ENCODE data around the gene PDZRN3. TPM values are rescaled to one million over a fixed set of nuclear protein-coding genes. Genes with fewer than 3 reads are reported as not detected.

Gene PDZRN3
- total RNA-seq, 1 donor from 2014 or later, result 3.4 TPM

GRCh38 chr3:73459711-73460110 is 165.0 kb downstream of the PDZRN3 start:
- no peak for DNase-seq (ENCODE audit: low spot score)
- no peaks in the 10 kb centered on the region for H3K4me1 ChIP-seq
- no peaks in the 10 kb centered on the region for H3K79me2 ChIP-seq (ENCODE audit: low read depth)

GRCh38 chr3:73453666-73454065 is 171.1 kb downstream of the PDZRN3 start:
- no peaks in the 10 kb centered on the region for H3K79me2 ChIP-seq (ENCODE audit: low read depth)
- H3K4me1 Mint-ChIP-seq, result peaks cover 3% of the 10 kb centered on the region

More at GRCh38 chr3:73459711-73460110, 165.0 kb downstream of the PDZRN3 start:
- H3K9me3 Mint-ChIP-seq, result no peaks in the 10 kb centered on the region
- peaks cover 3% of the 10 kb centered on the region for H3K36me3 Mint-ChIP-seq
- Histone ChIP-seq H4K20me1 (ENCODE audit: low read depth) (no peaks in the 10 kb centered on the region), H3K9me3 (ENCODE audit: low read depth) (no peaks in the 10 kb centered on the region), H3K27me3 (no peaks in the 10 kb centered on the region), H2AFZ (replicated peaks) (no peak overlapping the region), H3K9ac (no peak overlapping the region), H3K4me2 (no peak overlapping the region), H3K27ac (no peak overlapping the region), H3K4me3 (no peak overlapping the region), H3F3A (ENCODE audit: low read depth) (no peaks in the 10 kb centered on the region), H3K36me3 (no peaks in the 10 kb centered on the region)
- H3K27ac Mint-ChIP-seq, result no peak overlapping the region
- TF ChIP-seq CTCF (IDR thresholded peaks at IDR 0.05) (no peak), EZH2phosphoT487 (IDR thresholded peaks at IDR 0.05) (no peak), EZH2 (IDR thresholded peaks at IDR 0.05) (no peak)
- no peaks in the 10 kb centered on the region for H3K27me3 Mint-ChIP-seq (ENCODE audit: insufficient read depth, low read depth)
- no peak overlapping the region for H3K4me3 Mint-ChIP-seq
- H3K4me1 Mint-ChIP-seq, result no peaks in the 10 kb centered on the region

GRCh38 chr3:73452729-73453128 is 172.0 kb downstream of the PDZRN3 start:
- no peaks in the 10 kb centered on the region for H3K79me2 ChIP-seq (ENCODE audit: low read depth)
- H3K4me3 ChIP-seq, result no peak overlapping the region
- no peak overlapping the region for H3K4me3 Mint-ChIP-seq
- H3K27me3 ChIP-seq, result no peaks in the 10 kb centered on the region
- H3K36me3 Mint-ChIP-seq, result no peaks in the 10 kb centered on the region
- no peaks in the 10 kb centered on the region for H3K4me1 ChIP-seq
- H3K9me3 ChIP-seq (ENCODE audit: low read depth), result no peaks in the 10 kb centered on the region
- H3K4me2 ChIP-seq, result no peak overlapping the region
- no peaks in the 10 kb centered on the region for H3K36me3 ChIP-seq
- no peaks in the 10 kb centered on the region for H3F3A ChIP-seq (ENCODE audit: low read depth)
- no peaks in the 10 kb centered on the region for H3K9me3 Mint-ChIP-seq
- no peak for DNase-seq (ENCODE audit: low spot score)
- no peak overlapping the region for H3K9ac ChIP-seq
- no peak overlapping the region for H3K27ac Mint-ChIP-seq
- H3K27ac ChIP-seq, result no peak overlapping the region
- H3K27me3 Mint-ChIP-seq (ENCODE audit: insufficient read depth, low read depth), result no peaks in the 10 kb centered on the region
- no peak overlapping the region for H2AFZ ChIP-seq (replicated peaks)
- no peaks in the 10 kb centered on the region for H4K20me1 ChIP-seq (ENCODE audit: low read depth)
- peaks cover 3% of the 10 kb centered on the region for H3K4me1 Mint-ChIP-seq
- TF ChIP-seq EZH2phosphoT487 (IDR thresholded peaks at IDR 0.05) (no peak), EZH2 (IDR thresholded peaks at IDR 0.05) (no peak), CTCF (IDR thresholded peaks at IDR 0.05) (no peak)

More at GRCh38 chr3:73453666-73454065, 171.1 kb downstream of the PDZRN3 start:
- no peak for TF ChIP-seq EZH2phosphoT487 (IDR thresholded peaks at IDR 0.05)
- TF ChIP-seq CTCF (IDR thresholded peaks at IDR 0.05), result no peak
- TF ChIP-seq EZH2 (IDR thresholded peaks at IDR 0.05), result no peak
- Histone ChIP-seq H4K20me1 (ENCODE audit: low read depth) (no peaks in the 10 kb centered on the region), H3K4me2 (no peak overlapping the region), H3K4me3 (no peak overlapping the region), H2AFZ (replicated peaks) (no peak overlapping the region), H3K27ac (no peak overlapping the region), H3K9me3 (ENCODE audit: low read depth) (no peaks in the 10 kb centered on the region), H3K9ac (no peak overlapping the region), H3K4me1 (no peaks in the 10 kb centered on the region), H3K36me3 (no peaks in the 10 kb centered on the region), H3F3A (ENCODE audit: low read depth) (no peaks in the 10 kb centered on the region), H3K27me3 (no peaks in the 10 kb centered on the region)
- Mint-ChIP-seq H3K4me3 (no peak overlapping the region), H3K27me3 (ENCODE audit: insufficient read depth, low read depth) (no peaks in the 10 kb centered on the region), H3K9me3 (no peaks in the 10 kb centered on the region), H3K36me3 (no peaks in the 10 kb centered on the region), H3K27ac (no peak overlapping the region)
- no peak for DNase-seq (ENCODE audit: low spot score)
